ENCODE measurements around the gene LDHD. TPM values are rescaled to one million over a fixed set of nuclear protein-coding genes. Genes with fewer than 3 reads are reported as not detected.

Gene LDHD
- total and polyA plus RNA-seq, 5 experiments from 2014 or later = not detected

GRCh38 chr16:75081179-75081859 is 35.3 kb downstream of the LDHD start:
- POLR2A ChIA-PET = no interaction called here
- peak overlapping the region in 2 of 10 donors; percentile 15 to 44 for H3K27ac Mint-ChIP-seq
- ATAC-seq = no peak
- no peak overlapping the region for H3K4me3 Mint-ChIP-seq
- no peaks in the 10 kb centered on the region for H3K36me3 Mint-ChIP-seq
- H3K9me3 Mint-ChIP-seq = no peaks in the 10 kb centered on the region
- peaks cover 4 to 28% (median 23%) of the 10 kb centered on the region in 4 donors for H3K4me1 Mint-ChIP-seq
- peaks cover 0 to 7% (median 0%) of the 10 kb centered on the region in 5 donors for H3K27me3 Mint-ChIP-seq
- no peak for DNase-seq

GRCh38 chr16:75080205-75081029 is 36.2 kb downstream of the LDHD start:
- Mint-ChIP-seq H3K9me3 (no peaks in the 10 kb centered on the region), H3K36me3 (no peaks in the 10 kb centered on the region), H3K27ac (no peak overlapping the region), H3K27me3 (peaks cover 0 to 7% (median 0%) of the 10 kb centered on the region in 5 donors), H3K4me3 (no peak overlapping the region), H3K4me1 (peaks cover 11 to 37% (median 32%) of the 10 kb centered on the region in 4 donors)
- DNase-seq (no peak), ATAC-seq (no peak)
- POLR2A ChIA-PET = no interaction called here

- Mint-ChIP-seq H3K4me1 (peaks cover 12 to 45% (median 38%) of the 10 kb centered on the region in 4 donors), H3K27ac (no peak overlapping the region), H3K9me3 (no peaks in the 10 kb centered on the region), H3K27me3 (peaks cover 0 to 7% (median 0%) of the 10 kb centered on the region in 5 donors), H3K4me3 (no peak overlapping the region), H3K36me3 (no peaks in the 10 kb centered on the region)
- no peak for ATAC-seq
- POLR2A ChIA-PET = no interaction called here
- no peak for DNase-seq
These were observed 37.1 kb downstream of the LDHD start for GRCh38 chr16:75079346-75079926.

- H3K9me3 Mint-ChIP-seq = no peaks in the 10 kb centered on the region
- ATAC-seq (no peak), DNase-seq (no peak)
- H3K27ac Mint-ChIP-seq = peak overlapping the region in 2 of 10 donors; percentile 27 to 78
- peaks cover 0 to 7% (median 0%) of the 10 kb centered on the region in 5 donors for H3K27me3 Mint-ChIP-seq
- H3K4me1 Mint-ChIP-seq = peaks cover 16 to 51% (median 42%) of the 10 kb centered on the region in 4 donors
- POLR2A ChIA-PET = no interaction called here
- no peaks in the 10 kb centered on the region for H3K36me3 Mint-ChIP-seq
- no peak overlapping the region for H3K4me3 Mint-ChIP-seq
These were observed 37.7 kb downstream of the LDHD start for GRCh38 chr16:75078886-75079285.

- Mint-ChIP-seq H3K9me3 (no peaks in the 10 kb centered on the region), H3K36me3 (no peaks in the 10 kb centered on the region), H3K27ac (peak overlapping the region; percentile 66 to 93 (median 82)), H3K4me1 (peaks cover 16 to 57% (median 46%) of the 10 kb centered on the region in 4 donors), H3K27me3 (peaks cover 0 to 3% (median 0%) of the 10 kb centered on the region in 5 donors), H3K4me3 (peak overlapping the region; percentile 59 to 82 (median 73))
- no peak for ATAC-seq
- POLR2A ChIA-PET = interaction anchor here (1.6 to 1.7 kb wide), 2 partner anchors 11 to 35 kb away, joined by 8 to 11 read pairs; no protein-coding TSS in a partner anchor
- no peak for DNase-seq
These were observed 40.8 kb downstream of the LDHD start for GRCh38 chr16:75075688-75076268.

- Mint-ChIP-seq H3K27me3 (peaks cover 0 to 3% (median 0%) of the 10 kb centered on the region in 5 donors), H3K27ac (peak overlapping the region; percentile 66 to 93 (median 82)), H3K9me3 (no peaks in the 10 kb centered on the region), H3K4me3 (peak overlapping the region; percentile 59 to 82 (median 73)), H3K4me1 (peaks cover 18 to 62% (median 50%) of the 10 kb centered on the region in 4 donors), H3K36me3 (no peaks in the 10 kb centered on the region)
- ATAC-seq = peak; percentile 99
- DNase-seq = peak; percentile 43 to 86 (median 78)
- POLR2A ChIA-PET = interaction anchor here (0.6 to 1.7 kb wide), 5 partner anchors 10 to 90 kb away, joined by 3 to 11 read pairs (median 3); partner anchors contain the start of gene WDR59
These were observed 41.5 kb downstream of the LDHD start for GRCh38 chr16:75074920-75075687.

GRCh38 chr16:75074304-75074793 is 42.2 kb downstream of the LDHD start:
- ATAC-seq (no peak), DNase-seq (no peak)
- Mint-ChIP-seq H3K9me3 (no peaks in the 10 kb centered on the region), H3K27ac (peak overlapping the region in 7 of 10 donors; percentile 12 to 83 (median 46)), H3K4me3 (peak overlapping the region in 8 of 10 donors; percentile 3 to 46 (median 10)), H3K36me3 (no peaks in the 10 kb centered on the region), H3K27me3 (peaks cover 0 to 3% (median 0%) of the 10 kb centered on the region in 5 donors), H3K4me1 (peaks cover 18 to 62% (median 51%) of the 10 kb centered on the region in 4 donors)
- POLR2A ChIA-PET = interaction anchor here (0.6 to 1.7 kb wide), 5 partner anchors 9 to 90 kb away, joined by 3 to 11 read pairs (median 3); partner anchors contain the start of gene WDR59

- Mint-ChIP-seq H3K27ac (peak overlapping the region in 8 of 10 donors; percentile 12 to 83 (median 46)), H3K4me3 (peak overlapping the region in 8 of 10 donors; percentile 3 to 46 (median 10)), H3K9me3 (no peaks in the 10 kb centered on the region), H3K36me3 (no peaks in the 10 kb centered on the region), H3K4me1 (peaks cover 18 to 60% (median 51%) of the 10 kb centered on the region in 4 donors), H3K27me3 (peaks cover 0 to 1% (median 0%) of the 10 kb centered on the region in 5 donors)
- no peak for DNase-seq
- no peak for ATAC-seq
- POLR2A ChIA-PET = interaction anchor here (1.6 to 1.7 kb wide), 2 partner anchors 9 to 37 kb away, joined by 8 to 11 read pairs; no protein-coding TSS in a partner anchor
These were observed 42.9 kb downstream of the LDHD start for GRCh38 chr16:75073545-75074303.

GRCh38 chr16:75072239-75072947 is 44.2 kb downstream of the LDHD start:
- Mint-ChIP-seq H3K27ac (peak overlapping the region in 3 of 10 donors; percentile 15 to 50 (median 26)), H3K4me1 (peaks cover 15 to 49% (median 46%) of the 10 kb centered on the region in 4 donors), H3K9me3 (no peaks in the 10 kb centered on the region), H3K36me3 (no peaks in the 10 kb centered on the region), H3K4me3 (no peak overlapping the region), H3K27me3 (no peaks in the 10 kb centered on the region)
- POLR2A ChIA-PET = interaction anchor here (0.7 to 1.5 kb wide), 2 partner anchors 9 to 361 kb away, joined by 3 to 4 read pairs; no protein-coding TSS in a partner anchor
- no peak for DNase-seq
- ATAC-seq = no peak

GRCh38 chr16:75071621-75072020 is 45.0 kb downstream of the LDHD start:
- no peak overlapping the region for H3K4me3 Mint-ChIP-seq

More at GRCh38 chr16:75071621-75072020, 45.0 kb downstream of the LDHD start:
- no peaks in the 10 kb centered on the region for H3K9me3 Mint-ChIP-seq
- H3K27ac Mint-ChIP-seq = peak overlapping the region in 2 of 10 donors; percentile 47 to 61
- peaks cover 14 to 49% (median 47%) of the 10 kb centered on the region in 4 donors for H3K4me1 Mint-ChIP-seq
- no peaks in the 10 kb centered on the region for H3K27me3 Mint-ChIP-seq
- ATAC-seq (no peak), DNase-seq (no peak)
- no peaks in the 10 kb centered on the region for H3K36me3 Mint-ChIP-seq
- POLR2A ChIA-PET = interaction anchor here (0.7 to 1.5 kb wide), 3 partner anchors 8 to 358 kb away, joined by 3 to 6 read pairs (median 4); no protein-coding TSS in a partner anchor

Data from naive thymus-derived CD8-positive, alpha-beta T cell (primary cell).